ENCODE measurements around the gene ZDHHC6.
"Not testable (repeated sequence)": the region's sequence is repeated elsewhere in the genome, so short reads cannot be mapped to it uniquely, and the experiment has no call there.

ZDHHC6 gene, protein sequence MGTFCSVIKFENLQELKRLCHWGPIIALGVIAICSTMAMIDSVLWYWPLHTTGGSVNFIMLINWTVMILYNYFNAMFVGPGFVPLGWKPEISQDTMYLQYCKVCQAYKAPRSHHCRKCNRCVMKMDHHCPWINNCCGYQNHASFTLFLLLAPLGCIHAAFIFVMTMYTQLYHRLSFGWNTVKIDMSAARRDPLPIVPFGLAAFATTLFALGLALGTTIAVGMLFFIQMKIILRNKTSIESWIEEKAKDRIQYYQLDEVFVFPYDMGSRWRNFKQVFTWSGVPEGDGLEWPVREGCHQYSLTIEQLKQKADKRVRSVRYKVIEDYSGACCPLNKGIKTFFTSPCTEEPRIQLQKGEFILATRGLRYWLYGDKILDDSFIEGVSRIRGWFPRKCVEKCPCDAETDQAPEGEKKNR

DNA sequence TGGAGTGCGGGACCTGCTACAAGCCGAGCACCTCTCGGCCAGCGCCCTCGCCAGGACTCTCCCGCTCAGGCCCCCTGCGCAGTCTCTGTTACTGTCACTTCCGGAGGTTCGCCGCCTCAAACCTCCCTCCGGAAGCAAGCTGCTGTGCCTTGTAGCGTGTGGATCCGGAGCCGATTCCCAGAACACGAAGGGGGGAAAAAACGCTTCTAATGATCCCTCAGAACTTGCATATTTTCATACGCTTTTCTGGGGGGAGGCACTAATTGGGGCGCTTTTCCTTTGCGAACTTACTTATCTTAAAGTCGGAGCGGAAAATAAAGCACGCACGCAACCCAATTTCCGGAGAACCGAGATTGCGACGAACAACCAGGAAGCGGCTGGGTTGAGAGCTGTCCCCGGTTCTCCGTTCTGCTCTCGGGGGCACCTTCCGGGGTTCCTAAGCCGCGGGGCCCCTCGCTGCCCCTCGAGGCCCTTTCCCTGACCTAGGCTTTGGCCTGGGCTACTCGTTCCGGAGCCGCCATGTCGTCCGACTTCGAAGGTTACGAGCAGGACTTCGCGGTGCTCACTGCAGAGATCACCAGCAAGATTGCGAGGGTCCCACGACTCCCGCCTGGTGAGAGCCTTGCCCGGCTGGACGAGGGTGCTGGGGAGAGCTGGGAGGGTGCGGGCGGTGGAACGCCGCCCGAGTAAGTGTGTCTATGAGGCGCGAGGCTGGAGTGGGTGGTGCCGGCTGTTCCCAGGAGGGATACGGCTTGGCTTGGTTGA lies at the start of gene ZDHHC6, which contains the start of gene VTI1A:
Gene ZDHHC6 (minus strand): TSS at position 60 of the 765 bp plus-strand sequence. CDS start 1,478 bp downstream, outside the sequence.
Gene VTI1A (plus strand): TSS at position 361 of the 765 bp plus-strand sequence. CDS start 159 bp downstream, at position 520.
- DNase-seq: peak; percentile 79

DNA sequence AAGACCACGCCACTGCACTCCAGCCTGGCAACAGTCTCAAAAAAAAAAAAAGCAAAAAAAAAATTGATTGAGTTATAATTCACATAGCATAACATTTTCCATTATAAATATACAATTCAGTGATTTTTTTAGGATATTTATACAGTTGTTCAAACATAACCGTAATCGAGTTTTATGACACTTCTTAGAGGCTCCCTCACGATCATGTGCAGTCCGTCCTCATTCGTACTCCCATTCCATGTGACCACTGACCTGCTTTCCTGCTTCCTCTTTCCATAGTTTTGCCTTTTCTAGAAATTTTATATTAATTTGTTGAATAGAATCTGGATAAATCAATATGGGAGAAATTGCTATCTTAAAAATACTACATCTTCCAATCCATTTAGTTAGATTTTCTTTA lies 46.0 kb upstream of the ZDHHC6 start:
- DNase-seq: no peak

DNA sequence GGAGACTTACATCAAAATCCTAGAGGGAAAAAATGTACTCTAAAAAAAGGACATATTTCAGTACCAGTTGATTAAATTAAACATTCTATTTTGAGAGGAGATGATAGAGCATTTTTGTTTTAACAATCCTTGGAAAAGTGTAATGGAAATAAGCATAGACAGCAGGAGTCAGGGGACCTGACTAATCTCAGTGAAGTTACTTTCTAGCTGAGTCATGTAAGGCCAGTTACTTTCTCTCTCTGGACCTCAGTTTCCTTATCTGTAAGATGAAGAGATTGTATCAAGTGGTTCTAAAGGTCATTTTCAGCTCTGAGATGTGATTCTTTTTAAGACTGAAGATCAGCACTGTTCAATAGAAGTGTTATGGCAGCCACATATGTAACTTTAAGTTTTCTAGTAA lies 44.4 kb upstream of the ZDHHC6 start:
- no peak for DNase-seq

DNA sequence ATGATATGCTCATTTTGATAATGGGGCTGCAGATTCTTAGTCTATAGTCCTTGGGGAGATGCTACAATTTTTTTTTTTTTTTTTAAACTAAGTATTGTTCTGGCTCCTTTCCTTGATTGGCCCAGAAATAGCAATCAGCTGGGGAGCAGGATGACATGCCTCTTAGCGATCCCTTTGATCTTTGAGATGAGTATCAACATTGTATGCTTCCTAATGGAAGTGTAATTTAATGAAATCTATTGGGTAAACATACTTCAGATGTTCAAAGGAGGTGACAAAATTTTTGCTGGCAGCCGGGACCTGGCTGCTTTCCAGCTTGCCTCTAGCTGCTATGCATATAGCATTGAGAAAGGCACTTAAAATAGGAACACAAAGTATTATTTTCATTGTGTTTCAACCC lies 43.8 kb upstream of the ZDHHC6 start:
- DNase-seq: peak; percentile 90

DNA sequence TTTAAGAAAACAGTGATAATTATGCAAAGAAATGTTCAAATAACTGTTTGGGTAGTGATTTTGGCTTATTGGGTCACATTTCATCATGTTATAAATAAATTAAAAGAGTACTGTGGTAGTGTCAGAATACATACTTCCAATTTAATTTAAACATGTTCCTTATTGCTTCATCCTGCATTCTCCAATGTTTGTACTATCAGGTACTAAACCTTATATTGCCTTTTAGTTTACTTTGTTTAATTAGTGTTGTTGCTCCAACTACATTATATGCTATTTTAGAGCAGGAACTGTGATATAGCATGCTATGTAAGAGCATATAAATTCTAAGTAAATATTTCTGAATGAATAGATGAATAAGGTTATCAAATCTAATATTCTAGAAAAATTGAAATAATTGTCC lies 41.2 kb upstream of the ZDHHC6 start:
- DNase-seq: no peak

DNA sequence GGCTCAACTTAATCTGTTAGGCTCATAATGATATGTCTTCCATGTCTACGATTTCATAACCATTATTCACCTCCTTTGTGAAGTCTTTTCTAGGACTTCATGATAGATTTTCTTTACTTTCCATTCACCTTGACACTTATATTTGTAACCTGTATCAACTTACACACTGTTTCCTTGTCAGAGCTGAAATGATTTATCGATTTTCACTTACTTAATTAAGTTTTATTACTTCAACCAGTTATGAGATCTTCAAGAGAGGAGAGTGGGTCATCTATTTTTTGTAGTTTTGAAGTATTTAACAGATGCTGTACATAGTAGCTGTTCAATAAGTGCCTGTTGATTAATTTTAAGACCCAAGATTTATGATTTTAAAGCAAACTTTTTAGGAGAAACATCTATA lies 37.7 kb upstream of the ZDHHC6 start:
- DNase-seq: no peak

DNA sequence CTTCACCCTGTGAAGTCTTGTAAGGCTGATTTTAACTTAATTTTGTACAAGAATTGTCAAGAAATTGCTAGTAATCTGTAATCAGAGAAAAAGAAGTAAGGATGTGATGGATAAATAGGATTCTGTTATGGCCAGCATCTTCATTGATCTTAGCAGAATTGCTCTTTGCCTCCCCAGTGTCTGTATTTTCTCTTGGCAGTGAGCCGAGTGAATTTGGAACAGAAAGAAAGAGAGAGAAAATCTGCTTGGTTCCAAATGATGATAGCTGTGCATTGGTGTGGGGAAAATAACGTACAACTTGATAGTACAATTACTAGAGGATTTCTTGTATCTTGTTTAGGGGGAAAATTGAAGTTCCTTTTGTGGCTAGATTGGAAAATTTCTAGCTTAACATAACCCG lies 34.9 kb upstream of the ZDHHC6 start:
- no peak for DNase-seq

DNA sequence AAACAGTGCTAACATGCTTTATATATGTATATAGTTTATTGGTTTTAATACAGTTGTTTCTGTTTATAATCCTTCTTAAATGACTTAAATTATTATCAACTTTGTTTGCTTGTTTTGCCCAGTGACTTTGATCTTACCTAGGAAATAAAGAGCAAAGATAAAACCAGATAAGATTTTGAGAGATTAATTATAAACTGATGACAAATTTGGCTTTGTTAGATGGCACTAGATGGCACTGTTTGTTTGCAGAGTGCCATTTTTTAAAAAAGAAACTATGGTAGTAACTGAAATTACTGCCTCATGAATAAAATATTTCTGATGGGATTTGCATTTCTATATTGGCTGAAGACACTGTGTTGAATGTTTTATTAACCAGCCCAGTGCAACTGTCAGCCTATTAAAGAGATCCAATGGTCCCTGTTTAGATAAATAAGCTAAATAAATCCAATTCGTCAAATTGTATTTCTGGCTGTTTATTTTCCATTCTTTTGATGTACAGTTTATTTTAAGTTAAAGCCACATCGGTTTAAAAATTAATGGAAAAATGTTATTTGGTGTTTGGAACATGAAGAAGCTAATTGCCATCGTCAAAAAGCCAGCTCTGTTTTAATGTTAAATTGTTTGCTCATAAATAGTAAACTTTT lies 29.0 kb upstream of the ZDHHC6 start:
- no peak for DNase-seq

DNA sequence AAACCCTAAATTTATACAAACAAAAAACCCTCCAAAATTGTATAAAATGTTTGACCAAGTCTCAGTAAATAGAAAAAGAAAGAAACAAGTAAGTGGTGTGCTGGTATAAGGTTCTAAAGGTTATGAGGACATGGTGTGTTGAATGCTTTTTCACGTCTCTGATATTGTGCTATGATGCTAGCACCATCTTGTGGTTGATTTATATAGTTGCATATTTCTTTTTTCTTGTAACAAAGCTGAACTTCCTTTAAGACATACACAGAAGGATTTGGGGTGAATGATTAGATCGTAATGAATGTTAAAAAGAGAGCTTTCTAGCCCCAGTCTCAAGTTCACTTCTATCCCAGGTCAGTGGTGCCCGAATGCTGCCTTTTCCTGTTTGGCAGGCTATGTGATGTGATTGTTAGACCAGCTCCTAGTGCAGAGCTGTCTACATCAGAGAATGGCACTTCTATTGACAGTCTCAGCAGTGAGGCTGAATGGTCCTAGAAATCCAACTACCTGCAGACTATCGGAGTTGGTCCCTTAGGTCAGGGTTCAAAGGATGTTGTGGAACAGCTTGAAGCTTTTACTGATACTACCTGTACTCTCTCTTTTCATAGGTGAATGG lies 25.3 kb upstream of the ZDHHC6 start:
- DNase-seq: peak; percentile 33

DNA sequence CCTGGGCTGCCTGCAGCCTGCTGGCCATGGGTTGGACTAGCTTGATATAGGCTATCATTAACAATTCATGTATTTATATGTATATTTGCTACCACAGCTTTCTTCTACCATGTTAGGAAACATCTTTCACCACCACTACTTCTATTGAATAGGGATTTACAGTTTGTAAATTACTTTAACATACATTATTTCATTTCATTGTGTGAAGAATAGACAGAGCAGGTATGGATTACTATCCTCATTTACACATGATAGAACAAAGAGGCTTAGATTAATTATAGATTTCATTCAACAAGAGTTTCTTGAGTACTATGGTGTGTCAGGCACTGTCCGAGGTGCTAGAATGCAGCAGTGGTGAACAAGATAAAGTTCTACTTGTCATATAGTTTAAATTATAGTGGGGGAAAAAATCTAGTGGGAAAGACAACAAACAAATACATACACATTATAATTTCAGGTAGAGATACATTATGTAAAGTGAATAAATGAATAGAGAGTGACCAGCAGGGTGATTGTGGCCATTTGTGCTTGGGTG lies 20.9 kb upstream of the ZDHHC6 start:
- DNase-seq: no peak

DNA sequence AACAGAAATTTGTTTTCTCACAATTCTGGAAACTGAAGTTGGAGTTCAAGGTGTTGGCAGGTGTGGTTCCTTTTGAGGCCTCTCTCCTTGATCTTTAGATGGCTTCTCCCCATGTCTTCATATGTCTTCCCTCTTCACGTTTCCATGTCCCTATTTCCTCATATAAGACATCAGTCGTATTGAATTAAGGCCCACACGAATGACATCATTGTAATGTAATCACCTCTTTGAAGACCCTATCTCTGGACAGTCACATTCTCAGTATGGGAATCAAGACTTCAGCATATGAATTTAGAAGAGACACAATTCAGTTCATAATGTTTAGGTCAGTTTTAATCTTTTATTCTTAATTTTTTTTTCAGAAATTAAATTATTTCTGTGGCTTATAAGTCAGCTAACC lies 20.1 kb upstream of the ZDHHC6 start:
- no peak for DNase-seq

DNA sequence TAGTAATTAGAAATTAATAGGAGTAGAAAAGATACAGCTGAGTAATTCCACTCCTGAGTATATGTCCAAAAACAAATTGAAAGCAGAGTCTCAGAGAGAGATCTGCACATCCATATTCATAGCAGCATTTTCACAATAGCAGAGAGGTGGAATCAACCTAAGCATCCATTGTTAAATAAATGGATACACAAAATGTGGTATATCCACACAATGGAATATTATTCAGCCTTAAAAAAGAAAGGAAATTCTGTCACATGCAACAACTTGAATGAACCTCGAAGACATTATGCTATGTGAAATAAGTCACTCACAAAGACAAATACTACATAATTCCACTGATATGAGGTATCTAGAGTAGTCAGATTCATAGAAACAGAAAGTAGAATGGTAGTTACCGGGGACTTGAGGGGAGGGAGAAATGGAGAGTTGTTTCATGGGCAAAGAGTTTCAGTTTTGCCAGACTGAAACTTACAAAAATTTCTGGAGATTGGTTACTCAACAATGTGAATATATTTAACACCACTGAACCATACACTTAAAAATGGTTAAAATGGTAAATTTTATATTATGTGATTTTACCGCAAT lies 18.7 kb upstream of the ZDHHC6 start:
- DNase-seq: no peak

DNA sequence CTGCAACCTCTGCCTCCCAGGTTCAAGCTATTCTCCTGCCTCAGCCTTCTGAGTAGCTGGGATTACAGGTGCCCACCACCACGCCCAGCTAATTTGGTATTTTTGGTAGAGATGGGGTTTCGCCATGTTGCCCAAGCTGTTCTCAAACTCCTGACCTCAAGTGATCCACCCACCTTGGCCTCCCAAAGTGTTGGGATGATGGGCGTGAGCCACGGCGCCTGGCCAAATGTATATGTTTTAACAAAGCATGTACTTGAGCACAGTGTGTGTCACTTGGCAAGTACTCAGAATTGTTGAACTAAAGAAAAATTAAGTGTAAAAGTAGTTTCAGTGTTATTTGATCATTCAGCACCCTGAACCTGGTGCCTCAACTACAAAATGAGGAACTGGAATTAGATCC lies 17.4 kb upstream of the ZDHHC6 start:
- DNase-seq: not testable (repeated sequence)

DNA sequence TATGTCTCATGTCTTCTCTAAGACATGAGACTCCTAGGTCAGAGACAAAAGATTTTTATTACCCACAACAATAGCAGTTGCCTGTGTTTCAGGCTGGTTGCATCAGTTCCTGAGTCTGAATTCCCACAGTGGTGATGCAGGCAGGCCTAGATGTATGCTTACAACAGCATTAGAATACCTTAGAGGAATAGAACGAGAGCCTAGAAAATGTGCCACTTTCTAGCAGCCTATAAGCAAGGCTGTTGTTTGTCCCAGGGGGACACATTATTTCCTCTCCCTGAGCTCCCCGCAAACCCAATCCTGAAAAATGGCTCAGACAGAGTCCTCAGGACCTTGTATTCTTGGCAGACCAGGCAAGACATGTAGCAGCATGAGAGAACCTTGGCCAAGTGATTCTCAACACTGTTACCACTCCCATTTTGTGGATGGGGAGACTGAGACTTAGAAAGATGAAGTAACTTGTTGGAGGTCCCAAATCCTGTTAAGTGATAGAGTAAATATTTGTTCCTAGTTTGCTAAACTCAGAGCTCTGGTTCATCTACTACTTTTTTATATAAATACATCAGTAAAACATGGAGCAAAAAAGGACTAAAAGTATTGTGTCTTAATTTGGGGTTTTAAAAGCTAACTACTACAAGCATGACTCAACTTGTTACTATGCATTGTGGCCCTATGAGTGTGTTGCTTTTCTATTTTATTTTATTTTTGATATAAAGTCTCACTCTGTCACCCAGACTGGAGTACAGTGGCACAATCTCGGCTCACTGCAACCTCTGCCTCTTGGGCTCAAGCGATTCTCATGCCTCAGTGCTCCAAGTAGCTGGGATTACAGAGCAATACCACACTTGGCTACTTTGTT lies 14.5 kb upstream of the ZDHHC6 start:
- DNase-seq: no peak

DNA sequence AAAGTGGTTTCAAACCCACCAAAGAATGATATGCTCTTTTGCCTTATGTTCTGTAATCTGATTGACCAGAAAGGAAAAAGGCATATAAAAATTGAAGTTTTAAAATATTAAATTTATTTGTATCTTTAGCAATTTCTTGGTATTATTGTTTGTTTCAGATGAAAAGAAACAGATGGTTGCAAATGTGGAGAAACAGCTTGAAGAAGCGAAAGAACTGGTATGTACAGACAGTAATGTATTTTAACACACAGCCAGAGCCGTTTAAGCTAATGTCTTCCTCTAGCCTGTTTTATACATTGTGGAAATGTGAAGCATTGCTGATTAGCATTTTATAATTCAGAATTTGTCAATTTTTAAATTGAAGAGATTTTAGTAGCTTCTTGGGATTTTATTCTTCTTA lies 13.7 kb upstream of the ZDHHC6 start:
- DNase-seq: no peak

DNA sequence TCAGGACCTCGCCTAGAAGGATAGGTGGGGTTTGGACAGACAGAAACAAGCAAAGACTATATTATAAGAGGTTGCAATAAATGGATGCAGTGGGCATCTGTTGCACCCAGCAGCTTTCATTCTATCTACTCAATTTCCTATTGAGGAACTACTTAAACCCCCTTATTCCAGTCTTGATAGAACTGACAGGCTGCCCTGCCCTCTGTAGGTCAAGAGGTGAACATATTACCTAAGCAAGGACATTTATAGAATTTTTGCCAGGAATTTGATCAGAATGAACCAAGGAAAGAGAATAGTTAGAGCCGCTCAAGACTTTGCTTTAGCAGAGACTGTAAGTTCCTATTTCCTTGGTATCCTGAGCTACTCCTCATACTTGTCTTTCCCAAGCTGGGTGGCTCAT lies 9.8 kb upstream of the ZDHHC6 start:
- no peak for DNase-seq

DNA sequence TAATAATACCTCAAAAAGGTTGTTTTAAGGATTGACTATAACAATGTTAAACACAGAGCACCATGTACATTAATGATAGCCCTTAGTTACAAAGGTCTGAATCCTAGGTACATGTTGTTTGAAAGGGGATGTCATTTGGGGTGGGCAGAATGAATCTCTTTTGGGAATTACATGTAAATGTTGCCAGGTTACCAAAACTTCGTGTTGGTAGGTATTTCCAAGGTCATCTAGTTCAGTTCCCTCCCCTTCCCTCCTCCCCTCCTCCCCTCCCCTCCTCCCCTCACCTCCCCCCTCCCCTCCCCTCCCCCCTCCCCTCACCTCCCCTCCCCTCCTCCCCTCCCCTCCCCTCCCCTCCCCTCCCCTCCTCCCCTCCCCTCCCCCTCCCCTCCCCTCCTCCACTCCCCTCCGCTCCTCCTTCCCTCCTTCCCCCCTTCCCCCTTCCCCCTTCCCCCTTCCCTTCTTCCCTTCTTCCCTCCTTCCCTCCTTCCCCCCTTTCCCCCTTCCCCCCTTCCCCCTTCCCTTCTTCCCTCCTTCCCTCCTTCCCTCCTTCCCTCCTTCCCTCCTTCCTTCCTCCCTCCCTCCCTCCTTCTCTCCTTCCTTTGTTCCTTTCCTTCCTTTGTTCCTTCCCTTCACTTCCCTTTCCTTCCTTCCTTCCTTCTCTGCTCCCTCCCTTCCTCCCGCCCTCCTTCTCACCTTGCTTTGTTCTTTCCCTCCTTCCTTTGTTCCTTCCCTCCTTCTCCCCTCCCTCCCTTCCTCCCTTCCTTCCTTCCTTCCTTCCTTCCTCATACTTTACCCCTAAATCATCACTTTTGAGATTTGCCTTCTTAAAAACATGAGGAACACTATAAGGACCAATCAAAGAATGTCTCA lies 8.4 kb upstream of the ZDHHC6 start:
- DNase-seq: no peak

DNA sequence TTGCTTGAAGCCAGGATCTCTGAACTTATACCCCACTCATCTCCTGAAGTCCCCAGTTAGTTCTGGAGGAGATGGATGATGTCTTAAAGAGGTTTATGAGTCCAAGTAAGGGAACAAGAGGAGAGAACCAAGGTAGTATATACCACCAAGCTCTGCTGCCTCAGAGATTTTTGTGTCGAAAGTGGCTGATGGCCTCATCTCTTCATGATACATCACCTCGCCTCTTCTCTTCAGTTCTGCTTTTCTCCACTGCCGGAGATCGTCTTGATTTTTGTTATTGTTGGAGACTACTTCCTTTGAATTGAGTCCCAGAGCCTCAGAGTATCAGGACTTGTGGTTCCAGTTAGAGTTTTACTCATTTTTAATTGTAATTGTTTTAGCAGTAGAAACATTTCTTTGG lies 2.2 kb upstream of the ZDHHC6 start:
- no peak for DNase-seq

DNA sequence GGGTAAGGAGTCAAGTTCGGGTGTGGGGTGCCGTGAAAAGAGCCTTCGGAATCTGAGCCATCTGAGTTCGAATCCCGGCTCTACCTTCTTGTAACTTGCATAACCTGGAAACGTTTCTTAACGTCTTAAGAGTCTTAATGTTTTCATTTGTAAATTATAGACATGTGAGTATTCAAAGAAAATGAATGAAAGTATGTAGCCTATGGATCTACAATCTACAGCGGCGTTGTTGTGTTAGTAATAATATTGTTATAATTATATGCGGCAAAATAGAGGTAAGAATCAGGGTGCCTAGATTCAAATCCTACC lies 860 bp upstream of the ZDHHC6 start:
- DNase-seq: no peak

DNA sequence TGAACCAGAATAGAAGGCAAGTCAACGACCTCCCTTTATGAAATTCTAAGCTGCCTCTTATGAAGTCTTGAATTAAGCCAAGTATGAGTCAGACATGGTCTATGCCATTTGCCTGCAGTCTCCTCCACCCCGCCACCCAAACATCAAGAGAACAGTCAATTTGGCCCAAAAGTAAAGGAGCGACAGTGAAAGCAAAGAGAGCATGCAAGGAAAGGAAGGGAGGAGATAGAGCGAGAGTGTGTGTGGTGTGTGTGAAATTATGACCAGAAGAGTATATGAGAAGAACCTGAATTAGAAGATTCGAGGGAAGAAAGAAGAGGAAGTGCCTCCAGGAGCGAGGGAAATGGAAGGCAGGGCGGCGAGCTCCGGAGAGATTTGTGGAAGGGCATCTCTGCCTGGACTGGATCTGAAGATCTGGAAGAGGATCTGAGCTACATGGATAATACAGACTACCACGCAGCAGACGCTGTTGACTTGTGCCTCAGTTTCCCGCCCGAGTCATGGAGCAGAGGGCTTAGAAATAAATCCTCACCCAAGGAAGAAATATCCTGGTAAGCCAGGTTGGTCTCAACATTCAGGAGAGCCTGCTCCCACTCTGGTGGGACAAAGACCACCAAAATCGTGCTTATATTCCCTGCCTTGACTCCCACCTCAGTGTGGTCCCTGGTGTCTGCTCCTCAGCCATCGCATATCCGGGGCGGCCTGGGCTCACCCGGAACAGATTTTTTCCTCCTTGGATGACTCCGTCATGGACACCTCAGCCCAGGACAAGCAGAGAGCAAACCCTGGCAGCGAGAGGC lies 459 bp downstream of the ZDHHC6 start:
- DNase-seq: peak; percentile 14
